Measurements from ENCODE around the gene TIE1.

TIE1 gene

GRCh38 chr1:43274125-43274803, 26.5 kb upstream of the TIE1 start:
- peak; percentile 98 for DNase-seq

- no peak for DNase-seq
Observed at GRCh38 chr1:43274804-43275180, 26.0 kb upstream of the TIE1 start.

GRCh38 chr1:43275826-43276620, 24.8 kb upstream of the TIE1 start:
- DNase-seq = no peak

GRCh38 chr1:43276673-43277072, 24.1 kb upstream of the TIE1 start:
- DNase-seq = no peak

- DNase-seq = no peak
Observed at GRCh38 chr1:43277116-43277876, 23.5 kb upstream of the TIE1 start.

- no peak for DNase-seq
Observed at GRCh38 chr1:43279161-43279560, 21.6 kb upstream of the TIE1 start.

- no peak for DNase-seq
Observed at GRCh38 chr1:43279666-43280065, 21.1 kb upstream of the TIE1 start.

GRCh38 chr1:43280692-43281091, 20.1 kb upstream of the TIE1 start:
- no peak for DNase-seq

- DNase-seq = no peak
Observed at GRCh38 chr1:43282220-43283195, 18.3 kb upstream of the TIE1 start.

- DNase-seq = no peak
Observed at GRCh38 chr1:43284065-43284464, 16.7 kb upstream of the TIE1 start.

- DNase-seq = no peak
Observed at GRCh38 chr1:43284546-43285110, 16.2 kb upstream of the TIE1 start.

- DNase-seq = no peak
Observed at GRCh38 chr1:43285269-43285990, 15.4 kb upstream of the TIE1 start, which contains the start of gene C1orf210. Gene C1orf210, minus strand, starts transcription at chr1:43285581. Its CDS starts 2,311 bp downstream, at chr1:43283270.

GRCh38 chr1:43286115-43286514, 14.7 kb upstream of the TIE1 start:
- DNase-seq = no peak

- no peak for DNase-seq
Observed at GRCh38 chr1:43286533-43286932, 14.2 kb upstream of the TIE1 start.

- DNase-seq = no peak
Observed at GRCh38 chr1:43288058-43288784, 12.6 kb upstream of the TIE1 start.

GRCh38 chr1:43288785-43289706, 11.7 kb upstream of the TIE1 start:
- DNase-seq = no peak

- DNase-seq = no peak
Observed at GRCh38 chr1:43292216-43292615, 8.6 kb upstream of the TIE1 start.

- no peak for DNase-seq
Observed at GRCh38 chr1:43292679-43293078, 8.1 kb upstream of the TIE1 start.

GRCh38 chr1:43293176-43293575, 7.6 kb upstream of the TIE1 start:
- no peak for DNase-seq
